SH-SY5Y (cell line): Measurements from ENCODE around the gene SGCB.

Experiments used
- GATA2 ChIP-seq: IDR thresholded peaks from 2 replicates; pipeline ENCODE4 v1.6.1; 2011; ENCODE audit warnings: mild to moderate bottlenecking, low read depth, low read length
- GATA3 ChIP-seq: IDR thresholded peaks from 2 replicates; pipeline ENCODE4 v1.6.1; 2011; ENCODE audit warnings: low read depth, mild to moderate bottlenecking, low read length, moderate library complexity

GRCh38 chr4:52071791-52072546 is 33.9 kb upstream of the SGCB start:
- TF ChIP-seq GATA3 (no peak), GATA2 (no peak)
